ENCODE measurements around the gene CSAD. TPM values are rescaled to one million over a fixed set of nuclear protein-coding genes. Genes with fewer than 3 reads are reported as not detected.

CSAD gene
- total RNA-seq, 5 donors from 2014 or later (not counting 1 experiment from before 2014, with no cell fraction given), result 48.6 to 69.6 (median 62.3) TPM

DNA sequence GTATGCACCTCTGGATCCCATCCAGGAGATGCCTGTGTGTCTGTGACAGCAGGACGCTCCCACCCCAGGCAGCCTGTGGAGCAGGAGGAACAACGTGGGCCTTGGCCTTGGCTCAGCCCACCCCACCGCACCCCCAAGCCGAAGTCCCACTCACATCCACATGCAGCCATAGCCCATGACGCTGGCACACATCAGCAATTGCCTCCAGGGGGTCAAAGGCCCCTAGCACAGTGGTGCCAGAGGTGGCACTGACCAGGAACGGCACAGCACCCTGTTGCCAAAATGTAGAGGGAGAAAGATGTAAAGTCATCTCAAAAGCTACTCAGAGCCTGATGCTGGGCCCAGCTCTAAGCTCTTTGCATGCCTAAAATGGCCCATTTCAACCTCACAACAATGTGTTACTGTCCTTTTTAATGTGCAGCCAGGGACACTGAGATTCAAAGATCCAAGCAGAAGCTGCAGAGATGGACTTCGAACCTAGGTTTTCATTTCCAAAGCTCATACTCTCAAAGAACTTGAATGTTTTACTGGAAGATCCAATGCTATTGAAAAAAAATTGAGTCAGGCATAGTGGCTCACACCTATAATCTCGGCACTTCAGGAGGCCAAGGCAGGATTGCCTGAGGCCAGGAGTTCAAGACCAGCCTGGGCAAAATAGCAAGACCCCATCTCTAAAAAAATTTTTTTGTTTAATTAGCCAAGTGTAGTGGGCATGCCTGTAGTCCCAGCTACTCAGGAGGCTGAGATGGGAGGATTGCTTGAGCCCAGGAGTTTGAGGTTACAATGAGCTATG, 19.4 kb downstream of the CSAD start:
- Histone ChIP-seq H3K36me3 (ENCODE audit: control insufficient read depth in 2 of 2, extremely low read depth in 1 of 2, insufficient read depth in 1 of 2, low read length in 1 of 2) (peaks cover 0 to 3% of the 10 kb centered on the region in 2 donors), H3K4me3 (ENCODE audit: control insufficient read depth in 1 of 2, extremely low read depth in 1 of 2, low read length in 1 of 2) (no peak overlapping the region), H3K27ac (ENCODE audit: low read length) (no peak overlapping the region), H3K27me3 (replicated peaks in 1 of 2; ENCODE audit: control insufficient read depth in 2 of 2, extremely low read depth in 1 of 2, insufficient read depth in 2 of 2, low read length in 1 of 2) (no peaks in the 10 kb centered on the region), H3K9me3 (no peaks in the 10 kb centered on the region), H3K4me1 (ENCODE audit: control insufficient read depth in 1 of 2, extremely low read depth in 1 of 2, insufficient read depth in 2 of 2, low read length in 2 of 2) (peaks cover 0 to 9% of the 10 kb centered on the region in 2 experiments)
- Mint-ChIP-seq H3K9me3 (no peaks in the 10 kb centered on the region), H3K36me3 (no peaks in the 10 kb centered on the region), H3K27ac (no peak overlapping the region), H3K27me3 (no peaks in the 10 kb centered on the region), H3K4me3 (no peak overlapping the region), H3K4me1 (peaks cover 4 to 9% (median 5%) of the 10 kb centered on the region in 3 donors)
- ATAC-seq (replicated peaks in 1 of 4), result no peak
- ChIA-PET POLR2A (interaction anchor here in 1 of 2 donors (0.6 kb wide), 1 partner anchor 20 kb away, joined by 4 read pairs; no protein-coding TSS in a partner anchor), CTCF (interaction anchor here (0.5 to 2.6 kb wide), 12 partner anchors 16 to 184 kb away, joined by 3 to 19 read pairs (median 4); partner anchors contain the start of genes CSAD (in 1 of the 2) and ZNF740 (in 1 of the 2))
- no CpG with 5 or more reads among the region's 8 CpGs for whole genome bisulfite sequencing (ENCODE audit: insufficient coverage)
- no peak for DNase-seq

- H3K27ac Mint-ChIP-seq, result no peak overlapping the region
- H3K4me3 ChIP-seq (ENCODE audit: control insufficient read depth in 1 of 2, extremely low read depth in 1 of 2, low read length in 1 of 2), result no peak overlapping the region
- ATAC-seq (replicated peaks in 1 of 4), result no peak
Observed at GRCh38 chr12:53160673-53161072, 20.1 kb downstream of the CSAD start.

DNA sequence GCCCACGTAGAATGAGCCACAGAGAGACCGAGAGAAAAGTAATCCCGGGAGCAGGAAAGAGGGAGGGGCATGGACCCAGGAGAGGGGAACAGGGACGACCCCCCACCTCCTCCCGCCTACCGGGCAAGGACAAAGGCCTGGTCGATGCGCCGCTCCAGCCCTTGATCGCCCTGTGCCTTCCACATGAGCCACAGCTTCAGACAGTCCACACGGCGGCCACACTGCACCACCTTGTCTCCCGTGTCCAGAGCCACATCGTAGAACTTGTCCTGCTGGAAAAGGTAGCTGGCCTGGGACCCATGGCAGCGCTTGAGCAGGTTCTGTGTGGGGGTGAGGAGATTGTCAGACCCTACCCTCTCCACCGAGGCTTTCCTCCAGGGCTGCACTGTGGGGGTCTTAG, 20.7 kb downstream of the CSAD start:
- no peak for ATAC-seq (replicated peaks in 1 of 4)
- ChIA-PET POLR2A (interaction anchor here in 1 of 2 donors (0.7 kb wide), 1 partner anchor 50 kb away, joined by 3 read pairs; no protein-coding TSS in a partner anchor), CTCF (interaction anchor here (0.6 to 2.6 kb wide), 25 partner anchors 11 to 412 kb away, joined by 3 to 19 read pairs (median 4); partner anchors contain the start of genes AAAS (in 1 of the 2), CSAD (in 1 of the 2), ESPL1 (in 1 of the 2) and ZNF740 (in 1 of the 2))

More at GRCh38 chr12:53160673-53161072, 20.1 kb downstream of the CSAD start:
- no peaks in the 10 kb centered on the region for H3K27me3 ChIP-seq (replicated peaks in 1 of 2; ENCODE audit: control insufficient read depth in 2 of 2, extremely low read depth in 1 of 2, insufficient read depth in 2 of 2, low read length in 1 of 2)
- Mint-ChIP-seq H3K4me3 (no peak overlapping the region), H3K36me3 (no peaks in the 10 kb centered on the region), H3K4me1 (peaks cover 4 to 9% (median 5%) of the 10 kb centered on the region in 3 donors), H3K27me3 (no peaks in the 10 kb centered on the region), H3K9me3 (no peaks in the 10 kb centered on the region)
- POLR2A ChIA-PET, result interaction anchor here in 1 of 2 donors (0.7 kb wide), 1 partner anchor 50 kb away, joined by 3 read pairs; no protein-coding TSS in a partner anchor
- DNase-seq, result no peak
- CTCF ChIA-PET, result interaction anchor here (0.8 to 2.6 kb wide), 17 partner anchors 17 to 185 kb away, joined by 3 to 19 read pairs (median 4); partner anchors contain the start of genes AAAS (in 1 of the 2), CSAD (in 1 of the 2) and ZNF740 (in 1 of the 2)
- WGBS (ENCODE audit: insufficient coverage), result 100% methylated on average over 1 of the region's 2 CpGs
- peaks cover 0 to 3% of the 10 kb centered on the region in 2 donors for H3K36me3 ChIP-seq (ENCODE audit: control insufficient read depth in 2 of 2, extremely low read depth in 1 of 2, insufficient read depth in 1 of 2, low read length in 1 of 2)
- no peak overlapping the region for H3K27ac ChIP-seq (ENCODE audit: low read length)
- H3K9me3 ChIP-seq, result no peaks in the 10 kb centered on the region
- H3K4me1 ChIP-seq (ENCODE audit: control insufficient read depth in 1 of 2, extremely low read depth in 1 of 2, insufficient read depth in 2 of 2, low read length in 2 of 2), result peaks cover 0 to 9% of the 10 kb centered on the region in 2 experiments

GRCh38 chr12:53159195-53159839, 21.4 kb downstream of the CSAD start:
- no peaks in the 10 kb centered on the region for H3K27me3 ChIP-seq (replicated peaks in 1 of 2; ENCODE audit: control insufficient read depth in 2 of 2, extremely low read depth in 1 of 2, insufficient read depth in 2 of 2, low read length in 1 of 2)
- peaks cover 0 to 9% of the 10 kb centered on the region in 2 experiments for H3K4me1 ChIP-seq (ENCODE audit: control insufficient read depth in 1 of 2, extremely low read depth in 1 of 2, insufficient read depth in 2 of 2, low read length in 2 of 2)
- H3K36me3 ChIP-seq (ENCODE audit: control insufficient read depth in 2 of 2, extremely low read depth in 1 of 2, insufficient read depth in 1 of 2, low read length in 1 of 2), result peaks cover 0 to 3% of the 10 kb centered on the region in 2 donors
- Mint-ChIP-seq H3K27me3 (no peaks in the 10 kb centered on the region), H3K4me1 (peaks cover 4 to 9% (median 5%) of the 10 kb centered on the region in 3 donors), H3K36me3 (no peaks in the 10 kb centered on the region), H3K27ac (peak overlapping the region in 1 of 2 donors; percentile 49), H3K9me3 (no peaks in the 10 kb centered on the region), H3K4me3 (no peak overlapping the region)
- CTCF ChIA-PET, result interaction anchor here (0.6 to 2.6 kb wide), 27 partner anchors 11 to 262 kb away, joined by 3 to 19 read pairs (median 4); partner anchors contain the start of genes AAAS (in 1 of the 2), CSAD (in 1 of the 2), ESPL1 (in 1 of the 2) and ZNF740 (in 1 of the 2)
- POLR2A ChIA-PET, result interaction anchor here in 1 of 2 donors (0.5 kb wide), 1 partner anchor 400 kb away, joined by 7 read pairs; no protein-coding TSS in a partner anchor
- no peak overlapping the region for H3K27ac ChIP-seq (ENCODE audit: low read length)
- ATAC-seq (replicated peaks in 1 of 4) (peak; percentile 97 to 99 (median 97)), DNase-seq (peak; percentile 69 to 93 (median 85))
- no peak overlapping the region for H3K4me3 ChIP-seq (ENCODE audit: control insufficient read depth in 1 of 2, extremely low read depth in 1 of 2, low read length in 1 of 2)
- no peaks in the 10 kb centered on the region for H3K9me3 ChIP-seq
- 12% methylated on average over 9 of the region's 14 CpGs for WGBS (ENCODE audit: insufficient coverage)

More for the DNA sequence above, 20.7 kb downstream of the CSAD start:
- no peaks in the 10 kb centered on the region for H3K27me3 ChIP-seq (replicated peaks in 1 of 2; ENCODE audit: control insufficient read depth in 2 of 2, extremely low read depth in 1 of 2, insufficient read depth in 2 of 2, low read length in 1 of 2)
- H3K4me3 Mint-ChIP-seq, result no peak overlapping the region
- DNase-seq, result no peak
- H3K4me1 Mint-ChIP-seq, result peaks cover 4 to 9% (median 5%) of the 10 kb centered on the region in 3 donors
- H3K4me1 ChIP-seq (ENCODE audit: control insufficient read depth in 1 of 2, extremely low read depth in 1 of 2, insufficient read depth in 2 of 2, low read length in 2 of 2), result peaks cover 0 to 9% of the 10 kb centered on the region in 2 experiments
- no peaks in the 10 kb centered on the region for H3K9me3 Mint-ChIP-seq
- H3K9me3 ChIP-seq, result no peaks in the 10 kb centered on the region
- no peak overlapping the region for H3K4me3 ChIP-seq (ENCODE audit: control insufficient read depth in 1 of 2, extremely low read depth in 1 of 2, low read length in 1 of 2)
- 92% methylated on average over 11 of the region's 16 CpGs for WGBS (ENCODE audit: insufficient coverage)
- no peak overlapping the region for H3K27ac Mint-ChIP-seq
- no peak overlapping the region for H3K27ac ChIP-seq (ENCODE audit: low read length)
- H3K36me3 Mint-ChIP-seq, result no peaks in the 10 kb centered on the region
- peaks cover 0 to 3% of the 10 kb centered on the region in 2 donors for H3K36me3 ChIP-seq (ENCODE audit: control insufficient read depth in 2 of 2, extremely low read depth in 1 of 2, insufficient read depth in 1 of 2, low read length in 1 of 2)
- H3K27me3 Mint-ChIP-seq, result no peaks in the 10 kb centered on the region

- POLR2A ChIA-PET, result interaction anchor here (0.5 to 0.6 kb wide), 2 partner anchors 114 to 320 kb away, joined by 4 to 5 read pairs; no protein-coding TSS in a partner anchor
- H3K4me3 Mint-ChIP-seq, result no peak overlapping the region
- H3K27ac Mint-ChIP-seq, result no peak overlapping the region
- no peaks in the 10 kb centered on the region for H3K9me3 Mint-ChIP-seq
- H3K4me1 ChIP-seq (ENCODE audit: control insufficient read depth in 1 of 2, extremely low read depth in 1 of 2, insufficient read depth in 2 of 2, low read length in 2 of 2), result no peaks in the 10 kb centered on the region
- H3K9me3 ChIP-seq, result no peaks in the 10 kb centered on the region
- CTCF ChIA-PET, result no interaction called here
- H3K27me3 ChIP-seq (replicated peaks in 1 of 2; ENCODE audit: control insufficient read depth in 2 of 2, extremely low read depth in 1 of 2, insufficient read depth in 2 of 2, low read length in 1 of 2), result peaks cover 0 to 2% of the 10 kb centered on the region in 2 experiments
- no peaks in the 10 kb centered on the region for H3K36me3 ChIP-seq (ENCODE audit: control insufficient read depth in 2 of 2, extremely low read depth in 1 of 2, insufficient read depth in 1 of 2, low read length in 1 of 2)
- no peak overlapping the region for H3K4me3 ChIP-seq (ENCODE audit: control insufficient read depth in 1 of 2, extremely low read depth in 1 of 2, low read length in 1 of 2)
- no peaks in the 10 kb centered on the region for H3K27me3 Mint-ChIP-seq
- ATAC-seq (replicated peaks in 1 of 4) (no peak), DNase-seq (no peak)
- H3K27ac ChIP-seq (ENCODE audit: low read length), result no peak overlapping the region
- no peaks in the 10 kb centered on the region for H3K4me1 Mint-ChIP-seq
- no peaks in the 10 kb centered on the region for H3K36me3 Mint-ChIP-seq
Observed at GRCh38 chr12:53152390-53152789, 28.3 kb downstream of the CSAD start.

DNA sequence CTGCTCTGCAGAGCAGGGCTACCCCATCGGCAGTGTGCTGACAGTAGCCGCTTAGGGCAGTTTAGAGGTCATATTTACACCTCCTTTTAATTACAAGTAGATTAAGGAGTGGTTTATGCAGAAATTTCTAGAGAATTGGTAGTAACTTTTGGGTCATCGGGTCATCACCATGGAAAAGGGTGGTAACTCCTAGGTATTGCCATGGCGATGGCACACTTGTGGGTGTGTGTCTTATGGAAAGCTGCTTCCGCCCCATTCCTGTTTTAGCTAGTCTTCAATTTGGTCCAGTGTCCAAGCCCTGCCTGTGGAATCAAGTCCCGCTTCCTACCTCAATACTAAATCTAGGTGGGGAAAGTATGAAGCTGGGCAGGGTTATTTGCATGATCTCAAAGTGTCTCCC, 29.7 kb downstream of the CSAD start:
- ChIA-PET POLR2A (no interaction called here), CTCF (interaction anchor here in 1 of 2 donors (1.0 kb wide), 1 partner anchor 144 kb away, joined by 3 read pairs; the partner anchor contains the start of gene PFDN5)
- ATAC-seq (replicated peaks in 1 of 4) (no peak), DNase-seq (no peak)
- Histone ChIP-seq H3K9me3 (no peaks in the 10 kb centered on the region), H3K36me3 (ENCODE audit: control insufficient read depth in 2 of 2, extremely low read depth in 1 of 2, insufficient read depth in 1 of 2, low read length in 1 of 2) (no peaks in the 10 kb centered on the region), H3K4me1 (ENCODE audit: control insufficient read depth in 1 of 2, extremely low read depth in 1 of 2, insufficient read depth in 2 of 2, low read length in 2 of 2) (no peaks in the 10 kb centered on the region), H3K4me3 (ENCODE audit: control insufficient read depth in 1 of 2, extremely low read depth in 1 of 2, low read length in 1 of 2) (no peak overlapping the region), H3K27me3 (replicated peaks in 1 of 2; ENCODE audit: control insufficient read depth in 2 of 2, extremely low read depth in 1 of 2, insufficient read depth in 2 of 2, low read length in 1 of 2) (peaks cover 0 to 2% of the 10 kb centered on the region in 2 experiments), H3K27ac (ENCODE audit: low read length) (no peak overlapping the region)
- no peaks in the 10 kb centered on the region for H3K4me1 Mint-ChIP-seq
- H3K36me3 Mint-ChIP-seq, result no peaks in the 10 kb centered on the region
- H3K9me3 Mint-ChIP-seq, result no peaks in the 10 kb centered on the region
- 80% methylated on average over 1 of the region's 6 CpGs for WGBS (ENCODE audit: insufficient coverage)
- no peak overlapping the region for H3K4me3 Mint-ChIP-seq
- no peak overlapping the region for H3K27ac Mint-ChIP-seq
- H3K27me3 Mint-ChIP-seq, result no peaks in the 10 kb centered on the region
